Activated naive CD8-positive, alpha-beta T cell treated with anti-CD3 and anti-CD28 coated beads for 36 hours (primary cell): ENCODE measurements around the gene CARD9. TPM values are rescaled to one million over a fixed set of nuclear protein-coding genes. Genes with fewer than 3 reads are reported as not detected.
"Not testable (repeated sequence)": the region's sequence is repeated elsewhere in the genome, so short reads cannot be mapped to it uniquely, and the experiment has no call there.

Source experiments
- DNase-seq: peaks from one replicate; pipeline ENCODE4 v3.0.0; 2021
- H3K27ac Mint-ChIP-seq: one replicate; pipeline ENCODE4 v1.8.0; 2022; ENCODE audit warnings: mild to moderate bottlenecking, moderate library complexity, mixed read lengths
- H3K27me3 Mint-ChIP-seq: one replicate; pipeline ENCODE4 v1.8.0; 2022; ENCODE audit warnings: mild to moderate bottlenecking, mixed read lengths
- H3K36me3 Mint-ChIP-seq: one replicate; pipeline ENCODE4 v1.8.0; 2021; ENCODE audit warnings: mild to moderate bottlenecking, mixed read lengths
- H3K4me1 Mint-ChIP-seq: one replicate; pipeline ENCODE4 v1.8.0; 2021; ENCODE audit warnings: mixed read lengths
- H3K4me3 Mint-ChIP-seq: one replicate; pipeline ENCODE4 v1.8.0; 2022; ENCODE audit warnings: mild to moderate bottlenecking, moderate library complexity, mixed read lengths
- H3K9me3 Mint-ChIP-seq: one replicate; pipeline ENCODE4 v1.8.0; 2022; ENCODE audit warnings: mixed read lengths
- total RNA-seq, 2 experiments: library from RNA; stranded (reverse); gene quantifications; one replicate each; pipeline ENCODE4 v1.2.3, GENCODE V29; 2021

Gene CARD9
- 1 to 10 TPM; 1.5 to 1.8 TPM for total RNA-seq

DNA sequence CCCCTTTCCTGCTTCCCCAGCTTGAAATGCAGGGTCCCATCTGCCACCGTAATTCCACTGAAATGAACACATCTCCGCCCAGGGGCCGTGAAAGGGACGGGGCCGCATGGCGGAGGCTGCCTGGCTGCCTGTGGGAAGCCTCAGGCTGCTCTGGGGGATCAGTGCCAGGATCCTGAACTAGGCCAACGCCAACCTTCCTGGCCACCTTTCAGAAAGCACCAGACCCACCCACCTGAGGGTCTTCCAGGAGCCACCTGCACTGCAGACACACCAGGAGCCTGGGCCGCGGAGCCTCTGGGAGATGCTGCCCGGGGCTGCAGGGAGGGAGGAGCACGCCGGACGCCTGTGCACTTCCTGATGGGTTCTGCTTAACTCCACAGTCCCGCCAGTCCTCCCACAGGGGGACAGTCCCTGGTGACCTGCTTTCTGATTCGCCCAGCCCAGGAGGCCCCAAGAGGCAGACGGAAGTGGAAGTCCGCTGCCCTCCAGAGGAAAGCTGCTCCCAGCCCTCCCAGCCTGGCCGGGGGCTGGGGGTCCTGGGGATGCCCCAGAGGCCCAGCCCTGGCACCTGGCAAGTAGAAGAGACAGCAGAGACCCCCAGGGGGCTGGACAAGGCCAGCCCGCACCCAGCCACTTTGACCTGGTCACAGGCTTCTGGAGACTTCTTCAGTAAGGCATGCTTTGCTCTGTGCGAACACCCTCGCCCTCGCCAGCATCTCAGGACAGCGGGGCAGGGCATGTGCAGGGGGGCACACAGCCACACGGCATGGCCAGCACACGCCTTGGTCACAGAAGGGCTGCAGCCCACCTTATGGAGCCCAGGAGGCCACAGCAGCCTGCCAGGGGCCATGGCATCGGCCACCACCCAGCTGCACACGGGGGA, at the start of gene CARD9:
Gene CARD9, minus strand, starts transcription at position 370 of the 883 bp plus-strand sequence. CDS start 1,591 bp downstream, outside the sequence.
- peak within 1 kb of the TSS; percentile 40 for H3K4me3 Mint-ChIP-seq
- peaks cover 2% of the 10 kb centered on the region for H3K4me1 Mint-ChIP-seq
- DNase-seq: no peak
- H3K27me3 Mint-ChIP-seq: no peaks in the 10 kb centered on the region
- H3K27ac Mint-ChIP-seq: no peak within 1 kb of the TSS
- H3K9me3 Mint-ChIP-seq: no peaks in the 10 kb centered on the region
- H3K36me3 Mint-ChIP-seq: peaks cover 3% of the 10 kb centered on the region

DNA sequence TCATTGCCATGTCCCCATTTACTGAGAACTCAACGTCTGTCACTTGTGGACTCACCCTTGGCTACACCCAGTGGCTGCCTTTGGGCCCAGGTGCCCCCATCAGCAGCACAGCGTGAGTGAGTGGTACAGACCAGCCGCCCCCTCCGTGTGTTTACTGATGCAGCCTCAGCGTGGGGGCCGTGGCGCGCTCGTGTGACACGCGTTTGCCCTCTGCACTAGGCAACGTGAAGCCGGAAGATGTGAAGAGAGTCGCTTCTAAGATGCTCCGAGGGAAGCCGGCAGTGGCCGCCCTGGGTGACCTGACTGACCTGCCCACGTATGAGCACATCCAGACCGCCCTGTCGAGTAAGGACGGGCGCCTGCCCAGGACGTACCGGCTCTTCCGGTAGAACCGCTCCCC, 49.4 kb upstream of the CARD9 start:
- Mint-ChIP-seq H3K4me3 (no peak overlapping the region), H3K4me1 (no peaks in the 10 kb centered on the region), H3K9me3 (no peaks in the 10 kb centered on the region), H3K27ac (no peak overlapping the region), H3K36me3 (peaks cover 21% of the 10 kb centered on the region), H3K27me3 (no peaks in the 10 kb centered on the region)
- DNase-seq: no peak

GRCh38 chr9:136421791-136422190, 48.3 kb upstream of the CARD9 start:
- no peaks in the 10 kb centered on the region for H3K9me3 Mint-ChIP-seq
- H3K36me3 Mint-ChIP-seq: peaks cover 21% of the 10 kb centered on the region
- no peaks in the 10 kb centered on the region for H3K4me1 Mint-ChIP-seq
- no peak overlapping the region for H3K27ac Mint-ChIP-seq
- no peaks in the 10 kb centered on the region for H3K27me3 Mint-ChIP-seq
- DNase-seq: no peak
- H3K4me3 Mint-ChIP-seq: no peak overlapping the region

- H3K27ac Mint-ChIP-seq: no peak overlapping the region
- H3K4me1 Mint-ChIP-seq: no peaks in the 10 kb centered on the region
- no peak overlapping the region for H3K4me3 Mint-ChIP-seq
- H3K36me3 Mint-ChIP-seq: peaks cover 23% of the 10 kb centered on the region
- DNase-seq: no peak
- no peaks in the 10 kb centered on the region for H3K27me3 Mint-ChIP-seq
- no peaks in the 10 kb centered on the region for H3K9me3 Mint-ChIP-seq
These were observed 45.6 kb upstream of the CARD9 start for GRCh38 chr9:136419092-136419420.

DNA sequence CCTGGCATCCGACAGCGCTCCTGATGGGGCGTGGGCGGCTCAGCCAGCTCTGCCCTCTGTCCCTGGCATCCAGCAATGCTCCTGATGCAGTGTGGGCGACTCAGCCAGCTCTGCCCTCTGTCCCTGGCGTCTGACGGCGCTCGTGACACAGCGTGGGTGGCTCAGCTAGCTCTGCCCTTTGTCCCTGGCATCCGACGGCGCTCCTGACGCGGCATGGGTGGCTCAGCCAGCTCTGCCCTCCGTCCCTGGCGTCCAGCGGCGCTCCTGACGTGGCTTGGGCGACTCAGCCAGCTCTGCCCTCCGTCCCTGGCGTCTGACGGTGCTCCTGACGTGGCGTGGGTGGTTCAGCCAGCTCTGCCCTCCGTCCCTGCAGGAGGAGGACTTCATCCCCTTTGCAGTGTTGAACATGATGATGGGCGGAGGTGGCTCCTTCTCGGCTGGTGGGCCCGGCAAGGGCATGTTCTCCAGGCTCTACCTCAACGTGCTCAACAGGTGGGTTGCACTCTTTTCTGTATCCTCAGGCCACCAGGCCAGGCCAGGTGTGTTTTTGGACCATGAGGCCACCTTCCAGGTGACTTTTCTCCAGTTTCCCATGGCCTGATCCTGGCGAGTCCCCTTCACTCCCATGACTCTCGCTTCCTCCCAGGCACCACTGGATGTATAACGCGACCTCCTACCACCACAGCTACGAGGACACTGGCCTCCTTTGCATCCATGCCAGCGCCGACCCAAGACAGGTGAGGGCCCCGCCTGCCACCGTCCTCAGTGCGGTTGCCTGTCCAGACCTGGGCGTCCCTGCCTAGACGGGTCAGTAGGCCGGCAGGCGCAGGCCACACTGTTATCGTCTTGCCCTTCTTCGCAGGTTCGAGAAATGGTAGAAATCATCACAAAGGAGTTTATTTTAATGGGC, 45.0 kb upstream of the CARD9 start:
- H3K4me1 Mint-ChIP-seq: no peaks in the 10 kb centered on the region

GRCh38 chr9:136416914-136417313, 43.4 kb upstream of the CARD9 start:
- no peak for DNase-seq
- Mint-ChIP-seq H3K36me3 (peaks cover 34% of the 10 kb centered on the region), H3K9me3 (no peaks in the 10 kb centered on the region), H3K4me1 (peaks cover 8% of the 10 kb centered on the region), H3K27ac (no peak overlapping the region), H3K27me3 (no peaks in the 10 kb centered on the region), H3K4me3 (no peak overlapping the region)

More for the DNA sequence above, 45.0 kb upstream of the CARD9 start:
- Mint-ChIP-seq H3K36me3 (peaks cover 28% of the 10 kb centered on the region), H3K27ac (no peak overlapping the region), H3K9me3 (no peaks in the 10 kb centered on the region), H3K4me3 (no peak overlapping the region), H3K27me3 (no peaks in the 10 kb centered on the region)
- no peak for DNase-seq

DNA sequence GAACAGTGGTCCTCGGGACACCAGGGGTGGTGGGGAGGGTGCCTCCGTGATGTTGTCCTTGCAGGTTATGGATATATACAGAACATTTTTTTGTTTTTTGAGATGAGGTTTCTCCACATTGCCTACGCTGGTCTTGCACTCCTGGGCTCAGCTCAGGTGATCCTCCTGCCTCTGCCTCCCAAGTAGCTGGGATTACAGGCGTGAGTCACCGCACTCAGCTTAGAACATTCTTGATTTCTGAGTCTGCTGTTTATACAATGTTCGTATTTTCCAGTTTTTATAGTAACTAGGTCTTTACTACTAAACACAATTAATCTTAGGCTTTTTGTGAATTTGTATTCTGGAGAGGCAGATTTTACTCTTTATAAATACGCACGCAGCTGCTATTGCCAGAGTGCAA, 43.0 kb upstream of the CARD9 start:
- Mint-ChIP-seq H3K4me3 (no peak overlapping the region), H3K27me3 (no peaks in the 10 kb centered on the region), H3K36me3 (peaks cover 38% of the 10 kb centered on the region), H3K9me3 (no peaks in the 10 kb centered on the region), H3K4me1 (peaks cover 13% of the 10 kb centered on the region), H3K27ac (no peak overlapping the region)
- DNase-seq: no peak

DNA sequence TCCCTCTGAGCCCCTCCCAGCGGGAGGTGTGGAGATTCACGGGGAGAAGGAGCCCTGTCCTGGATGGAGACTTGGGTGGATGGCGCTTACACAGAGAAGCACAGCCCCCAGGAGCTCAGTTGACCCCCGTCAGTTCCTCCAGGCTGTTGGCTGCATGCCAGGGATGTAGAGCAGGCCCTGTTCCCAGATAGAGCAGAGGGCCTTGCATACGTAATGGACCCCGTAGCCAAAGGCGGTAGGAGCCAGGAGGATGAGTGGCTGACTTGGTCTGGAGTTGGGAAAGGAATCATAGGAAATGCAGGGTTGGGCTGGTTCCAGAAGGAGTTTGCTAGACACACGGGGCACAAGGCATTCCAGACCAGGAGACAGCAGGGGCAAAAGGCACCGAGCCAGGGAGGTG, 39.5 kb upstream of the CARD9 start:
- Mint-ChIP-seq H3K4me3 (peak overlapping the region; percentile 10), H3K36me3 (peaks cover 46% of the 10 kb centered on the region), H3K27ac (no peak overlapping the region), H3K27me3 (no peaks in the 10 kb centered on the region), H3K4me1 (peaks cover 34% of the 10 kb centered on the region), H3K9me3 (no peaks in the 10 kb centered on the region)
- DNase-seq: no peak

DNA sequence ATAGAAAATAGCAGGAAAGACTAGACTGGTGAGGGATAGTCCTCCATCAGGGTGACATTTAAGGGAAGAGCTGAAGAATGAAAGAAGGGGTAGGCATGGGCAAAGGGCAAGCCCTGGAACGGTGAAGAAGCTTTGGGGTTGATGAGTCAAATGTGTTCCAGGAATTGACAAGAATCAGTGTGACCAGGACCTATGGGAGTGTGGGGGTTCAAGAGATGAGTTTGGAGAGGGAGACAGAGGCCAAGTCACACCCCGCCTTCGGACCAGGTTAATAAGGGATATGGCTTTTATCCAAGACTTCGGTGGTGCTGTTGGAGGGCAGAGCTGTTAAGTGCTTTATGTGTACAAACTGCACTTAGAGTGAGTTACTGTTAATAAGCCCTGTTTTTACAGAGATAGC, 37.9 kb upstream of the CARD9 start:
- H3K27ac Mint-ChIP-seq: peak overlapping the region; percentile 95
- DNase-seq: no peak
- H3K4me3 Mint-ChIP-seq: peak overlapping the region; percentile 97
- H3K4me1 Mint-ChIP-seq: peaks cover 42% of the 10 kb centered on the region
- peaks cover 54% of the 10 kb centered on the region for H3K36me3 Mint-ChIP-seq
- H3K27me3 Mint-ChIP-seq: no peaks in the 10 kb centered on the region
- no peaks in the 10 kb centered on the region for H3K9me3 Mint-ChIP-seq

DNA sequence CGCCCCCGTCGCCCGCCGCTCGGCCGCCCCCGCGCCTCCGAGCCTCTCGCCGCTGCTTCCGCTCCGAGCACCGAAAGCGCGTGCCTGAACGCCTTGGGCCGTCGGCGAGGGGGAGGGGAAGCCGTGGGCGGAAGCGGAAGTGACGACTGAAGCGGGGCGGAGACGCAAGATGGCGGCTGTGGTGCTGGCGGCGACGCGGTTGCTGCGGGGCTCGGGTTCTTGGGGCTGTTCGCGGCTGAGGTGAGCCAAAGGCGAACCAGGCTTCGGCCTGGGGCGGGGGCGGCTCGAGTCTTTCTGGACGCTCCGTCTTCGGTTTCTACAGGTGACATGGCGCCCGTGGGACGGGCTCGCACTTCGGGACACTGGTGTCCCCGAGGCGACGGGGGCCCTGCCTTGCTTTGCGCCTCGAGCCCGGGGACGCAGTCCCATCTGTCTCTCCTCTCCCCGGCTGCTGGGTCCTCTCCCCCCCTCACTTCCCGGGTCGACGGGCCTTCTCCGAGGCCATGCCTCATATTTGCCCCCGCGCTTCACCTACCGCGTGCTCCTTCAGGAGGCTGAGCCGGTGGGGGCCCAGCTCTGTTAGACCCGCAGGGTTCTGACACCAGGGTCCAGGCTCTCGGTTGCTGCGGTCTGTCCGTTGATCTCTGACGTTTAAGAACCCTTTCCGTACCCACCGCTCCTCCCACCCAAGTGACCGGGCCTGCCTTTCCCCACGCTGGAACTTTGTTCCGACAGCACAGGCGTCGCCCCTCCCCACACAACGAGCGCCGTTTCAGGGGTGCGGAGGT, 37.2 kb upstream of the CARD9 start, which contains the start of the genes ENTR1 and PMPCA:
Gene ENTR1, minus strand, starts transcription at position 115 of the 788 bp plus-strand sequence. CDS start 217 bp downstream, outside the sequence.
Gene PMPCA, plus strand, starts transcription at position 159 of the 788 bp plus-strand sequence. Its CDS starts 11 bp downstream, at position 170.
- H3K9me3 Mint-ChIP-seq: no peaks in the 10 kb centered on the region
- peak within 1 kb of the TSS; percentile 97 for H3K27ac Mint-ChIP-seq
- H3K4me1 Mint-ChIP-seq: peaks cover 45% of the 10 kb centered on the region
- peak within 1 kb of the TSS; percentile 97 for H3K4me3 Mint-ChIP-seq
- peaks cover 51% of the 10 kb centered on the region for H3K36me3 Mint-ChIP-seq
- DNase-seq: peak; percentile 97
- H3K27me3 Mint-ChIP-seq: no peaks in the 10 kb centered on the region

DNA sequence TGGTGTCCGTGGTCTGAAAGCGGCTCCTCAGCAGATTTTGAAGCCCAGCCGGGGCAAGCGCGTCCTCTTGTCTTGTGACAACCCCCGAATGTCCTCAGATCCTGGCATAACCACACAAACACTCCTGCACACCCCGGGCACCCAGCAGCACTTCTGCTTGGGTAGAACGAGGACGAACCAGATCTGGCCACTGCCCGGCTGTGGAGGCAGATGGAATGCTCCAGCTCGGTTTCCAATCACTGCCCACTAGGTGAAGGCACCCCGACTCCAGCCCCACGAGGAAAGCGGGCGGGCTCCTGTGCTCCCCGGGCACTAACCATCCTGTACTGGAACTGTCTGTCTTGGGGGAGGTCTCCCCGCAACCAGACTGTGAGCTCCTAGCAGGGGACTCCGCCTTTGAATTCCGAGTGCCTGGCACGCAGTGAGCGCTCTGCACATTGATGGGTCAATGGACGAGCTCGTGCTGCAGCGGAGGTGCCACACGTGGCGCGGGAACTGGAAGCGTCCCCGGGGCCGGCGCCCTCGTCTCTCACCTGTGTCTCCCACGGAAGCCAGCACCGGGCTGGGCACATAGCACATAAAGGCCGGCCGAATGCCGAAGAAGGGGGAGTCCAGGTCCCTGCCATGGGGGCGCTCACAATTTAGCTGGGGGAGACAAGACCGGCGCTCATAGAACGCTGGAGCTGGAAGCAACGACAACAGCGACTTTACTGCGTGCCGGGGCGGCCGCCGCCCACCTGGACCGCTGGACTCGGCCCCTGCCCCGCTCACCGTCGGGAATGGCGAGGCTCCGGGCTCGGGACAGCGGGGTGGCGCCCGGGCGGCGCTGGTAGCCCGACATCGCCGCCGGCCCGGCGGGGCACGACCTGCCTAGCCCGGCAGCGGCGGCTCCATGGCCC, 36.3 kb upstream of the CARD9 start:
- Mint-ChIP-seq H3K27ac (peak overlapping the region; percentile 97), H3K4me3 (peak overlapping the region; percentile 90), H3K36me3 (peaks cover 54% of the 10 kb centered on the region), H3K27me3 (no peaks in the 10 kb centered on the region), H3K9me3 (no peaks in the 10 kb centered on the region), H3K4me1 (peaks cover 51% of the 10 kb centered on the region)
- peak; percentile 53 for DNase-seq

DNA sequence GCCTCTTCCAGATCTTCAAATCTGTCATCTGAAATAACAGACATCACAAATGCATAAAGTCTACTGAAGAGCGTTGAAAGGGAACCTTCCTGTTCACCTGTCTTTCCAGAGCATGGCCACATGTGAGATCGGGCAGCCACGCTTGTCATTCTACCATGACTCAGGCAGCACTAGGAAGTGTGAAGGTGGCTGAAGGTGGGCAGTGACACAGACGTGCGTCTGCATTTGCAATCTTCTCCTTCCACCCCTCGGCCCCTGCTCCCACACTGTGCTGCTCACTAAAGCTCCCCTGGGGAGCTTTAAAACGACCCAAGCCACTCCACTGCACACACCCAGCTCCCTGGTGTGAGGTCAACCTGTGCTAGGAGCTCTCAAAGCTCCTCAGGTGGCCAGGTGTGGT, 34.4 kb upstream of the CARD9 start:
- peaks cover 60% of the 10 kb centered on the region for H3K36me3 Mint-ChIP-seq
- peak overlapping the region; percentile 34 for H3K4me3 Mint-ChIP-seq

DNA sequence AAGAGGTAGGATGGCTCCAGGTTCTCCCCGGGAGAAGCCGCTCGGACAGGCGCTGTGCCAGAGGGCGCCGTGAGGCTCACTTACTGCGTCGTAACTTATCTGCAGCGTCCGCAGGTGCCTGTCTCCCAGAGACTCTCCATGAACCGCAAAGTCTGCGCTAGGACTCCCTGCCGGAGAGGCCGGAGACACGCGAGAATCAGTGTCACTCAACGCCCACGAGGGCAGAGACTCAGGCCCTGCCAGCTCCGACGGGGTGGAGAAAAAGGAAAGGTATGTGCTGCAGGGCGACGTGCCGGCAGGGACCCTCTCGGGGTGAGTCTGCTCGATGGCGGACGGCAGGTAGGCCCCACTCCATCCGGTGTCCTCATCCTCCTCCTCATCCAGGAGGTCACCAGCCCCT, 33.6 kb upstream of the CARD9 start:
- DNase-seq, H3K27ac Mint-ChIP-seq, H3K4me3 Mint-ChIP-seq, H3K27me3 Mint-ChIP-seq, H3K9me3 Mint-ChIP-seq: not testable (repeated sequence)
- Mint-ChIP-seq H3K4me1 (peaks cover 65% of the 10 kb centered on the region), H3K36me3 (peaks cover 64% of the 10 kb centered on the region)

More for the DNA sequence above, 34.4 kb upstream of the CARD9 start:
- Mint-ChIP-seq H3K4me1 (peaks cover 63% of the 10 kb centered on the region), H3K9me3 (no peaks in the 10 kb centered on the region), H3K27ac (peak overlapping the region; percentile 57), H3K27me3 (no peaks in the 10 kb centered on the region)
- no peak for DNase-seq

- Mint-ChIP-seq H3K4me1 (peaks cover 55% of the 10 kb centered on the region), H3K27ac (peak overlapping the region; percentile 56), H3K36me3 (peaks cover 63% of the 10 kb centered on the region)
- DNase-seq, H3K4me3 Mint-ChIP-seq, H3K27me3 Mint-ChIP-seq, H3K9me3 Mint-ChIP-seq: not testable (repeated sequence)
These were observed 32.4 kb upstream of the CARD9 start for GRCh38 chr9:136405904-136406303.
